ENCODE data around the gene LSR.

- TF ChIP-seq, protein P1, sequence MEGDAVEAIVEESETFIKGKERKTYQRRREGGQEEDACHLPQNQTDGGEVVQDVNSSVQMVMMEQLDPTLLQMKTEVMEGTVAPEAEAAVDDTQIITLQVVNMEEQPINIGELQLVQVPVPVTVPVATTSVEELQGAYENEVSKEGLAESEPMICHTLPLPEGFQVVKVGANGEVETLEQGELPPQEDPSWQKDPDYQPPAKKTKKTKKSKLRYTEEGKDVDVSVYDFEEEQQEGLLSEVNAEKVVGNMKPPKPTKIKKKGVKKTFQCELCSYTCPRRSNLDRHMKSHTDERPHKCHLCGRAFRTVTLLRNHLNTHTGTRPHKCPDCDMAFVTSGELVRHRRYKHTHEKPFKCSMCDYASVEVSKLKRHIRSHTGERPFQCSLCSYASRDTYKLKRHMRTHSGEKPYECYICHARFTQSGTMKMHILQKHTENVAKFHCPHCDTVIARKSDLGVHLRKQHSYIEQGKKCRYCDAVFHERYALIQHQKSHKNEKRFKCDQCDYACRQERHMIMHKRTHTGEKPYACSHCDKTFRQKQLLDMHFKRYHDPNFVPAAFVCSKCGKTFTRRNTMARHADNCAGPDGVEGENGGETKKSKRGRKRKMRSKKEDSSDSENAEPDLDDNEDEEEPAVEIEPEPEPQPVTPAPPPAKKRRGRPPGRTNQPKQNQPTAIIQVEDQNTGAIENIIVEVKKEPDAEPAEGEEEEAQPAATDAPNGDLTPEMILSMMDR (conservative IDR thresholded peaks at IDR 0.05; ENCODE audit: low read depth, low read length): no peak
- TF ChIP-seq POLR2A (IDR thresholded peaks at IDR 0.05; ENCODE audit: low read depth, low read length) (no peak), CHD1 (IDR thresholded peaks at IDR 0.05; ENCODE audit: low read depth, low read length) (no peak), MAZ (IDR thresholded peaks at IDR 0.05; ENCODE audit: borderline replicate concordance, low read depth, low read length) (no peak), SMC3 (IDR thresholded peaks at IDR 0.05; ENCODE audit: low read depth, low read length) (no peak), BHLHE40 (IDR thresholded peaks at IDR 0.05; ENCODE audit: low read depth, low read length) (no peak), MXI1 (IDR thresholded peaks at IDR 0.05; ENCODE audit: borderline replicate concordance, low read depth, low read length) (no peak), RCOR1 (IDR thresholded peaks at IDR 0.05; ENCODE audit: insufficient replicate concordance, low read length) (no peak)
Observed at GRCh38 chr19:35240327-35240726, 8.5 kb upstream of the LSR start.

Measured in IMR-90 (cell line).